ENCODE data around the gene TBC1D23.

DNA sequence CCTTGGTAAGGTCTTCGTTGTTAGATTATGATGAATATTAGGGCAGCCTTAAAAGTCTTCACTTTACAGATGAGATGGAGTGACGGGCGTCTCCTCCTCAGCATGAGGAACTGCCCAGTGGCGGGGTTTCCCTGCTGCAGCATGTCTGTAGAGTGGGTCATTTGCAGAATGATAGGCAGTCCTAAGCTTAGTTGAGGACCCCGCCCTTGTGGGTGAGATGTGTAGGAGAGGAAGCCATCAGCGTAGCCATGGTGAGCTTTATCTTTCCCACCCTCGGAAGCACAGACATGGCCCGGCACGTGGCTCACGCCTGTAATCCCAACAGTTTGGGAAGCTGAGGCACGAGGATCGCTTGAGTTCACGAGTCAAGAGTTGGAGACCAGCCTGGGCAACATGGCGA is 74.6 kb downstream of the TBC1D23 start:
- TF ChIP-seq CTCF (conservative IDR thresholded peaks at IDR 0.05; ENCODE audit: low read depth, low read length) (no peak), EZH2 (IDR thresholded peaks at IDR 0.05; ENCODE audit: borderline replicate concordance, low read depth, low read length, poor library complexity, severe bottlenecking) (no peak)

All from A673 (cell line).